Stimulated activated CD4-positive, alpha-beta T cell treated with anti-CD3 and anti-CD28 coated beads, TNF-alpha, amount 100 ng/mL, for 4 hours (primary cell): ENCODE measurements around the gene TEX13D.
"Not testable (repeated sequence)": the region's sequence is repeated elsewhere in the genome, so short reads cannot be mapped to it uniquely, and the experiment has no call there.

ENCODE experiments used
- DNase-seq, 3 experiments: peaks; one replicate each; pipeline ENCODE4 v3.0.0-alpha.2; 2020; ENCODE audit warnings: low read depth in 3 of 3

Gene TEX13D

GRCh38 chrX:124332481-124333424 lies at the start of gene TEX13D:
TSS of gene TEX13D (plus strand) at chrX:124332660. CDS start at chrX:124332918, 258 bp downstream.
- no peak for DNase-seq

GRCh38 chrX:124289443-124289842 lies 43.0 kb upstream of the TEX13D start:
- no peak for DNase-seq

GRCh38 chrX:124293810-124294209 lies 38.6 kb upstream of the TEX13D start:
- no peak for DNase-seq

GRCh38 chrX:124299323-124299722 lies 33.1 kb upstream of the TEX13D start:
- not testable (repeated sequence) for DNase-seq

GRCh38 chrX:124300405-124300804 lies 32.1 kb upstream of the TEX13D start:
- no peak for DNase-seq

- no peak for DNase-seq
Observed at GRCh38 chrX:124307253-124307907, 25.1 kb upstream of the TEX13D start.

- DNase-seq: no peak
Observed at GRCh38 chrX:124325732-124326131, 6.7 kb upstream of the TEX13D start.

GRCh38 chrX:124328765-124329164 lies 3.7 kb upstream of the TEX13D start:
- no peak for DNase-seq

GRCh38 chrX:124333862-124334261 lies 1.4 kb downstream of the TEX13D start:
- no peak for DNase-seq

- DNase-seq: not testable (repeated sequence)
Observed at GRCh38 chrX:124334555-124334954, 2.1 kb downstream of the TEX13D start.

- no peak for DNase-seq
Observed at GRCh38 chrX:124335598-124335997, 3.1 kb downstream of the TEX13D start.

- DNase-seq: no peak
Observed at GRCh38 chrX:124337916-124338315, 5.5 kb downstream of the TEX13D start.

- no peak for DNase-seq
Observed at GRCh38 chrX:124338733-124339514, 6.5 kb downstream of the TEX13D start.

- no peak for DNase-seq
Observed at GRCh38 chrX:124341396-124342132, 9.1 kb downstream of the TEX13D start.

GRCh38 chrX:124342174-124342867 lies 9.9 kb downstream of the TEX13D start:
- DNase-seq: no peak

- no peak for DNase-seq
Observed at GRCh38 chrX:124343016-124343415, 10.6 kb downstream of the TEX13D start.

GRCh38 chrX:124344246-124344645 lies 11.8 kb downstream of the TEX13D start:
- no peak for DNase-seq

GRCh38 chrX:124346117-124346876 lies 13.8 kb downstream of the TEX13D start, which contains the start of gene SH2D1A:
TSS of gene SH2D1A (plus strand) at chrX:124346563. CDS start at chrX:124346643, 80 bp downstream.
- no peak for DNase-seq

- no peak for DNase-seq
Observed at GRCh38 chrX:124346877-124347241, 14.4 kb downstream of the TEX13D start.

GRCh38 chrX:124347242-124347641 lies 14.8 kb downstream of the TEX13D start:
- DNase-seq: peak in 2 of 3 experiments; percentile 22 to 32
